ENCODE data around the gene ZNF324. TPM values are rescaled to one million over a fixed set of nuclear protein-coding genes. Genes with fewer than 3 reads are reported as not detected.

Gene ZNF324
- total RNA-seq, 2 experiments from 2014 or later, result 8.1 to 10.1 TPM

DNA sequence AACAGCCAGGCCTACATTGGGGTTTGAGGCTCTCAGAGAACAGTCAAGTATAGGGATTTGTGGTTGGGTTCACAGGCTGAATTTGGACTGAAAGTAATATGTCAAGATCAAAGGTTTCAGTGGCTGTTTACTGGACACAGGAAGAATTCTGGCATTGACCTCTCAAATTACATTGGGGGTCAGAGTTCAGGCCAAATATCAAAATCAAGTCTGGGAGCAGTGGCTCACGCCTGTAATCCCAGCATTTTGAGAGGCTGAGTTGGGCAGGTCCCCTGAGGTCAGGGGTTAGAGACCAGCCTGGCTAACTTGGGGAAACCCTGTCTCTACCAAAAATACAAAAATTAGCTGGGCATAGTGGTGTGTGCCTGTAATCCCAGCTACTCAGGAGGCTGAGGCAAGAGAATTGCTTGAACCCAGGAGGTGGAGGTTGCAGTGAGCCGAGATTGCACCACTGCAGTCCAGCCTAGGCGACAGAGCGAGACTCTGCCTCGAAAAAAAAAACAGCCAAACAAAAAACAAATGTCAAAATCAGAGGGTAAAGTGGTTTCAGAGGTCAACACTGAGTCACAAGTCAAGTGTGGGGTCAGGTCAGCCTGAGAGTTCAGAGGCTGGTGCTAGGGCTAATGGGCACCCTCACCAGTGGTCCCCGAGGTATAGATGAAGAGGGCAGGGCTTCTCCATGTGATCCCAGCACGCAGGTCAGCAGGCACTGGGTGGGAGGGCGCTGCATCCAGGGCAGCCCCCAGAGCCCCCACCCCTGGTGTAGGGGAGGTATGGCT lies 43.4 kb downstream of the ZNF324 start:
- no peak for ATAC-seq
- peaks cover 8% of the 10 kb centered on the region for H3K4me1 Mint-ChIP-seq (ENCODE audit: low read depth)
- peaks cover 11% of the 10 kb centered on the region for H3K9me3 Mint-ChIP-seq
- POLR2A ChIA-PET, result interaction anchor here (1.5 kb wide), 2 partner anchors 9 to 10 kb away, joined by 4 read pairs; partner anchors contain the start of gene ZBTB45
- H3K27me3 Mint-ChIP-seq, result no peaks in the 10 kb centered on the region
- H3K36me3 Mint-ChIP-seq (ENCODE audit: low read depth), result peaks cover 19% of the 10 kb centered on the region
- H3K27ac Mint-ChIP-seq, result no peak overlapping the region
- no peak for DNase-seq
- CTCF ChIA-PET, result interaction anchor here (1.7 kb wide), 1 partner anchor 10 kb away, joined by 4 read pairs; the partner anchor contains the start of gene ZBTB45
- intact Hi-C loops (cut with micrococcal nuclease), result no loop called here
- H3K4me3 Mint-ChIP-seq, result no peak overlapping the region
- TF ChIP-seq, protein P1, sequence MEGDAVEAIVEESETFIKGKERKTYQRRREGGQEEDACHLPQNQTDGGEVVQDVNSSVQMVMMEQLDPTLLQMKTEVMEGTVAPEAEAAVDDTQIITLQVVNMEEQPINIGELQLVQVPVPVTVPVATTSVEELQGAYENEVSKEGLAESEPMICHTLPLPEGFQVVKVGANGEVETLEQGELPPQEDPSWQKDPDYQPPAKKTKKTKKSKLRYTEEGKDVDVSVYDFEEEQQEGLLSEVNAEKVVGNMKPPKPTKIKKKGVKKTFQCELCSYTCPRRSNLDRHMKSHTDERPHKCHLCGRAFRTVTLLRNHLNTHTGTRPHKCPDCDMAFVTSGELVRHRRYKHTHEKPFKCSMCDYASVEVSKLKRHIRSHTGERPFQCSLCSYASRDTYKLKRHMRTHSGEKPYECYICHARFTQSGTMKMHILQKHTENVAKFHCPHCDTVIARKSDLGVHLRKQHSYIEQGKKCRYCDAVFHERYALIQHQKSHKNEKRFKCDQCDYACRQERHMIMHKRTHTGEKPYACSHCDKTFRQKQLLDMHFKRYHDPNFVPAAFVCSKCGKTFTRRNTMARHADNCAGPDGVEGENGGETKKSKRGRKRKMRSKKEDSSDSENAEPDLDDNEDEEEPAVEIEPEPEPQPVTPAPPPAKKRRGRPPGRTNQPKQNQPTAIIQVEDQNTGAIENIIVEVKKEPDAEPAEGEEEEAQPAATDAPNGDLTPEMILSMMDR (IDR thresholded peaks at IDR 0.05), result no peak

DNA sequence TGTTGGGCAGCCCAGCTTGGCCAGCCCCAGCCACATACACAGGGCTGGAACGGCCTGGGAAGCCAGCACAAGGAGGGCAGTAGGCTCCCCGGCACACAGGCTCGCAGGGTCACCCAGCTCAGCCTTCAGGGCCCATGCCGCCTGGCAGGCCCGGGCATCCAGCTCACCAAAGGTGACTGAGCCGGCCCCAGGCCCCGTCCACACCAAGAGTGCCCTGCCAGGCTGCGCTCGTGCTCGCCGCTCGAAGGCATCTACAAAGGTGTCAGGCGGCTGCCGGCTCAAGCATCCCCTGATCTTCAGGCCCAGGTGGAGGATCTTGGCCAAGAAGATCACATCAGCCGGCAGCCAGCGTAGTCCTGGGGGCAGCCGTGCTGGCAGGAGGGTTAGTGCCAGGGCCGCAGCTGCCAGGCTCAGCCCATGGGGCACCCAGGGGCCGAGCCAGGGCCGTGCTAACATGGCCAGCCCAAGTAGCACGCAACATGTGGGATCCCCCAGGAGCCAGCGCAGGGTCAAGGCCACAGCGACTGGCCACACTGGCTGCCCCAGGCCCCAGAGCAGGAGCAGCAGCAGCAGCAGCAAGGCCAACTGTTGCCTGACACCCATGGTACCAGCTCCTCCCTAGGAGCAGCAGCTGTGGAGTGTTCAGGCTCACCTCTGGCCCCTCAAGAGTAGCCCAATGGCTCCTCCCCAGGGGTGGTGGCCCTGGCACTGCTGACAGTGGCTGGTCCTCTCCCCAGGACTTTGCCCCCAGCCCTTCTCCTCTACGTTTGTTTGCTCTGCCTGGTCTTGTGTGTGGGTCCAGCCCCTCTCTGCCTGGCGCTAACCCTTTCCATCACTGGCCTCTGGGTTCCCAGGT lies 44.7 kb downstream of the ZNF324 start, which contains the start of gene SLC27A5:
SLC27A5 (minus strand) TSS at position 640 of the 856 bp plus-strand sequence; CDS start at position 603, 37 bp downstream.
- DNase-seq, result no peak
- Mint-ChIP-seq H3K27ac (no peak within 1 kb of the TSS), H3K27me3 (no peaks in the 10 kb centered on the region), H3K9me3 (peaks cover 9% of the 10 kb centered on the region), H3K4me1 (ENCODE audit: low read depth) (peaks cover 18% of the 10 kb centered on the region), H3K36me3 (ENCODE audit: low read depth) (peaks cover 27% of the 10 kb centered on the region), H3K4me3 (no peak within 1 kb of the TSS)
- ATAC-seq, result no peak
- CTCF ChIA-PET, result interaction anchor here (0.9 to 1.7 kb wide), 2 partner anchors 9 to 69 kb away, joined by 3 to 4 read pairs; partner anchors contain the start of gene ZBTB45
- POLR2A ChIA-PET, result interaction anchor here (1.5 to 10.2 kb wide), 2 partner anchors 8 to 38 kb away, joined by 4 to 164 read pairs; partner anchors contain the start of genes CHMP2A, TRIM28 and ZBTB45
- TF ChIP-seq, protein P1 (IDR thresholded peaks at IDR 0.05), result no peak
- intact Hi-C loops (cut with micrococcal nuclease), result no loop called here

DNA sequence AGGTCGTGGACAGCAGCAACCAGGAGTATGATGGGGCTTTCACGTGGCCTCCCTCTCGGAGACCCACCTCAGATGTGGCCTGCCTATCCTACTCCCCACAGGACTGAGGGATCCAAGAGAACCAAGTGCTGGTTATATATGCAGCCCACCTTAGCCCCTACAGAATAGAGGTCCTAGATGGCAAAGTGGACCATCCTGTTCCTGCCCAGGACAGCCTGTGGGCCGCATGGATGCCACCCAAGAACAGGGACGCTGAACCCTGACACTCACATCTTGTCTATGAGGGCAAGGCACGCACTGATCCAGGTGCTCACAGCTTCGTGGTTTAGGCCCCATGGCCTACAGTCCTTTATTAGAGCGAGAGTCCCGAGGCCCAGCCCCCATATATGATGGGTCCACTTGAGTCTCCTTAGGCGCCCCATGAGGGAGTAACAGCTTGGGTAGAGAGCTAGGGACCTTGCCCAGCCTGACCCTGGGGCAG lies 46.4 kb downstream of the ZNF324 start:
- no peak for DNase-seq
- no peak for ATAC-seq
- intact Hi-C loops (cut with micrococcal nuclease), result no loop called here
- CTCF ChIA-PET, result interaction anchor here (1.0 to 1.7 kb wide), 12 partner anchors 9 to 295 kb away, joined by 3 to 24 read pairs (median 3); no protein-coding TSS in a partner anchor
- Mint-ChIP-seq H3K4me3 (peak overlapping the region; percentile 88), H3K27me3 (no peaks in the 10 kb centered on the region), H3K9me3 (no peaks in the 10 kb centered on the region), H3K4me1 (ENCODE audit: low read depth) (peaks cover 28% of the 10 kb centered on the region), H3K27ac (peak overlapping the region; percentile 93), H3K36me3 (ENCODE audit: low read depth) (peaks cover 20% of the 10 kb centered on the region)
- POLR2A ChIA-PET, result interaction anchor here (1.0 to 10.2 kb wide), 6 partner anchors 13 to 63 kb away, joined by 3 to 164 read pairs (median 4); partner anchors contain the start of genes CHMP2A and TRIM28
- TF ChIP-seq, protein P1 (IDR thresholded peaks at IDR 0.05), result no peak

DNA sequence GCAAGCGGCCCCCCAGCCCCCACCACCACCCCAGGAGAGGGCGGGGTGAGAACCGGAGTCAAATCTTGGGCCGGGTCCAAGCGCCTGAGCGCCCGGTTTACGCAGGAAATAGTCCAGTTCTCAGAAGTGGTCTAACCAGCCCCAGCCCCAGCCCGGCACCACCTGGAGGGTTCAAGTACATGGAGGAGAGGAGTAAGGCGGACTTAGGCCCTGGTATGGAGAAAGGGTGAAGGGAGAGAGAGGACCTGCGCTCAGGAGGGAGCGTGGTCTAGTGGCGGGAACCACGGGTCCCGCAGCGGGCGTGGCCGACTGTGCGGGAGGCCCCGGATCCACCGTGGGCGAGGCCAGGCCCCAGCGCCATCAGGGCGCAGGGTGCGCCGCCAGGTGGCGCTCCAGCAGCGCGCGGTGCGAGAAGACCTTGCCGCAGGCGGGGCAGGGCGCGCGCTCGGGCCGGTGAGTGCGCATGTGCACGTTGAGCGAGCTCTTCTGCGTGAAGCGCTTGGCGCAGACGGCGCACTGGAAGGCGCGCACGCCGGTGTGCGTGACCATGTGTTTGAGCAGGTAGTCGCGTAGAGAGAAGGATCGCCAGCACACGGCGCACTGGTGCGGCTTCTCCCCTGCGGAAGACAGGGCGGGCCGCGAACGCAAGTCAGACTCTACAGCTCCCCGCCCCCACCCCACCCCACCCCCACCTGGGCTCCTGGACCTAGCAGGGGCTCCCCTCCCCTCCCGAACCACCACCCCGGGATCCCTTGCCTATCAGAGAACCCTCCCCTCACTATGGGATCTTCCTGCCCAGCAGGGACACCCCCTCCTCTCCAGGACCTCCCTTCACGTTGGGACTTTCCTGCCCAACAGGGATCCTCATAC lies 47.0 kb downstream of the ZNF324 start:
- Mint-ChIP-seq H3K36me3 (ENCODE audit: low read depth) (peaks cover 20% of the 10 kb centered on the region), H3K4me3 (peak overlapping the region; percentile 88), H3K27me3 (no peaks in the 10 kb centered on the region), H3K4me1 (ENCODE audit: low read depth) (peaks cover 35% of the 10 kb centered on the region), H3K27ac (peak overlapping the region; percentile 93), H3K9me3 (no peaks in the 10 kb centered on the region)
- POLR2A ChIA-PET, result interaction anchor here (0.8 to 10.2 kb wide), 7 partner anchors 14 to 64 kb away, joined by 3 to 164 read pairs (median 4); partner anchors contain the start of genes CHMP2A and TRIM28
- intact Hi-C loops (cut with micrococcal nuclease), result no loop called here
- ATAC-seq (peak; percentile 91), DNase-seq (peak; percentile 97)
- TF ChIP-seq, protein P1 (IDR thresholded peaks at IDR 0.05), result peak; percentile 98
- CTCF ChIA-PET, result interaction anchor here (0.6 to 1.7 kb wide), 26 partner anchors 8 to 295 kb away, joined by 3 to 24 read pairs (median 4); partner anchors contain the start of genes CHMP2A, UBE2M and ZNF584

Data from activated CD8-positive, alpha-beta T cell treated with anti-CD3 and anti-CD28 coated beads for 36 hours (primary cell).